Measurements from ENCODE around the gene KCND2.

GRCh38 chr7:120741371-120742042 is 468.5 kb downstream of the KCND2 start:
- TF ChIP-seq CTCF (IDR thresholded peaks at IDR 0.05) (no peak), POLR2A (IDR thresholded peaks at IDR 0.05; ENCODE audit: low read length) (no peak), USF2 (IDR thresholded peaks at IDR 0.05) (no peak), REST (IDR thresholded peaks at IDR 0.05) (no peak), JUNB (IDR thresholded peaks at IDR 0.05) (no peak), TP53 (CRISPR knock-in tag; IDR thresholded peaks at IDR 0.05) (no peak), HOXB5 (CRISPR knock-in tag; IDR thresholded peaks at IDR 0.05) (no peak), POLR2AphosphoS2 (conservative IDR thresholded peaks at IDR 0.05; ENCODE audit: low read length) (no peak), MAX (IDR thresholded peaks at IDR 0.05) (no peak), MAZ (IDR thresholded peaks at IDR 0.05; ENCODE audit: borderline replicate concordance, low read depth, low read length) (no peak), ELK1 (IDR thresholded peaks at IDR 0.05; ENCODE audit: low read depth, low read length) (no peak), RCOR1 (IDR thresholded peaks at IDR 0.05; ENCODE audit: low read depth, low read length) (no peak), RARB (CRISPR knock-in tag; IDR thresholded peaks at IDR 0.05) (no peak), SREBF2 (IDR thresholded peaks at IDR 0.05) (no peak)
